GM12878 (cell line): ENCODE data around the gene FHL1. TPM values are rescaled to one million over a fixed set of nuclear protein-coding genes. Genes with fewer than 3 reads are reported as not detected.

Experiments
- ATAC-seq: fragments of 200-7000 bp; cut with Tn5 transposase; 3 replicates; pipeline ENCODE4 v1.9.1; 2020; ENCODE audit warnings: mild to moderate bottlenecking, moderate library complexity
- BruUV-seq: library from RNA; stranded (reverse); fragments of 400-500 nt; replicated peaks from 2 replicates; lab custom pipeline; 2021; lab: Mats Ljungman, UMichigan
- CTCF ChIA-PET: fragments of 300-600 bp; sonication (Branson Sonifier 250); formaldehyde crosslinking; extraction: SDS; loops from one replicate; lab custom pipeline; 2021; ENCODE audit warnings: inconsistent platforms; lab: Yijun Ruan, JAX
- POLR2A ChIA-PET: fragments of 350-600 bp; formaldehyde crosslinking; extraction: SDS; loops from one replicate; lab custom pipeline; 2021; ENCODE audit warnings: inconsistent platforms; lab: Charles Lee
- RAD21 ChIA-PET: fragments of 300-600 bp; sonication (Branson Sonifier 250); formaldehyde crosslinking; loops from one replicate; lab custom pipeline; 2023; ENCODE audit warnings: antibody characterized with exemption; ENCODE audit not compliant: unreplicated experiment; lab: Charles Lee
- SMC1A ChIA-PET: fragments of 300-600 bp; sonication (Branson Sonifier 250); formaldehyde crosslinking; loops from one replicate; lab custom pipeline; 2023; ENCODE audit not compliant: unreplicated experiment, uncharacterized antibody; lab: Charles Lee
- DNase-seq: peaks from one replicate; pipeline ENCODE4 v3.0.0-alpha.2; 2011; ENCODE audit warnings: low read depth, low spot score
- FAIRE-seq: peaks from 3 replicates; lab custom pipeline; 2011; peaks lifted over from hg19 to GRCh38; lab: Jason Lieb, UNC
- H2AFZ ChIP-seq: 2 replicates; pipeline ENCODE4 v1.6.0; 2011; ENCODE audit warnings: low read depth, low read length, control low read depth; ENCODE audit not compliant: control insufficient read depth
- H3K27ac ChIP-seq: 2 replicates; pipeline ENCODE4 v1.5.1; 2011; ENCODE audit warnings: control low read depth; ENCODE audit not compliant: control insufficient read depth, insufficient read depth
- H3K27me3 ChIP-seq, 2 experiments: replicated peaks in 1 of 2; 2 replicates each; pipeline versions ENCODE4 v1.6.0 to v1.6.1; 2011; ENCODE audit warnings: low read length in 1 of 2; ENCODE audit not compliant: control insufficient read depth in 2 of 2, insufficient read depth in 2 of 2
- H3K36me3 ChIP-seq, 2 experiments: 2 replicates each; pipeline ENCODE4 v1.5.1; 2011; ENCODE audit warnings: low read length in 1 of 2; ENCODE audit not compliant: control insufficient read depth in 2 of 2, insufficient read depth in 2 of 2
- H3K4me1 ChIP-seq: 2 replicates; pipeline ENCODE4 v1.6.1; 2011; ENCODE audit warnings: mild to moderate bottlenecking, low read length, moderate library complexity, mixed read lengths; ENCODE audit not compliant: control insufficient read depth, insufficient read depth
- H3K4me2 ChIP-seq: 2 replicates; pipeline ENCODE4 v1.6.0; 2011; ENCODE audit warnings: control low read depth; ENCODE audit not compliant: control insufficient read depth, insufficient read depth
- H3K4me3 ChIP-seq: fragments of 200-600 bp; sonication (generic); 2 replicates; pipeline ENCODE4 v1.5.1; 2016
- H3K79me2 ChIP-seq: 2 replicates; pipeline ENCODE4 v1.6.0; 2011; ENCODE audit warnings: low read length; ENCODE audit not compliant: control insufficient read depth, insufficient read depth
- H3K9ac ChIP-seq: 2 replicates; pipeline ENCODE4 v1.8.0; 2011; ENCODE audit warnings: low read length, control low read depth, mixed read lengths; ENCODE audit not compliant: control insufficient read depth, insufficient read depth
- H3K9me3 ChIP-seq: replicated peaks from 3 replicates; pipeline ENCODE4 v1.5.1; 2011; ENCODE audit warnings: mild to moderate bottlenecking, low read length; ENCODE audit not compliant: control insufficient read depth, insufficient read depth
- H4K20me1 ChIP-seq: 2 replicates; pipeline ENCODE4 v1.6.0; 2011; ENCODE audit not compliant: control insufficient read depth, insufficient read depth
- CEBPB ChIP-seq, 2 experiments: fragments of 150-350 bp in 1 of 2; IDR thresholded peaks; 2 replicates each; pipeline ENCODE4 v1.6.1; 2012 to 2014; ENCODE audit warnings: low read depth in 2 of 2, low read length in 2 of 2, borderline replicate concordance in 1 of 2, inconsistent platforms in 1 of 2
- HDGF ChIP-seq: fragments of 450-650 bp; IDR thresholded peaks from 2 replicates; pipeline ENCODE4 v1.6.1; 2016; ENCODE audit warnings: antibody characterized with exemption
- NFXL1 ChIP-seq: fragments of 450-650 bp; IDR thresholded peaks from 2 replicates; pipeline ENCODE4 v1.6.1; 2017; ENCODE audit warnings: antibody characterized with exemption, mild to moderate bottlenecking, borderline replicate concordance
- NR2F1 ChIP-seq: fragments of 450-650 bp; conservative IDR thresholded peaks from 2 replicates; pipeline ENCODE4 v1.6.1; 2017; ENCODE audit warnings: mild to moderate bottlenecking
- RBBP5 ChIP-seq: fragments of 200-600 bp; sonication (generic); conservative IDR thresholded peaks from 2 replicates; pipeline ENCODE4 v1.6.1; 2016
- RUNX3 ChIP-seq: IDR thresholded peaks from 2 replicates; pipeline ENCODE4 v1.6.1; 2012; ENCODE audit warnings: low read length, inconsistent platforms
- SMARCA5 ChIP-seq: fragments of 450-650 bp; IDR thresholded peaks from 2 replicates; pipeline ENCODE4 v1.6.1; 2017; ENCODE audit warnings: mild to moderate bottlenecking
- STAT1 ChIP-seq: fragments of 450-650 bp; conservative IDR thresholded peaks from 2 replicates; pipeline ENCODE4 v1.6.1; 2014; ENCODE audit warnings: antibody characterized with exemption, mild to moderate bottlenecking
- TARDBP ChIP-seq: IDR thresholded peaks from 2 replicates; pipeline ENCODE4 v1.6.1; 2016; ENCODE audit warnings: borderline replicate concordance
- TBL1XR1 ChIP-seq: IDR thresholded peaks from 2 replicates; pipeline ENCODE4 v1.6.1; 2012; ENCODE audit warnings: low read depth, low read length, improper control_type of control experiment
- USF2 ChIP-seq: IDR thresholded peaks from 2 replicates; pipeline ENCODE4 v1.6.1; 2011; ENCODE audit warnings: low read depth, low read length, improper control_type of control experiment, borderline replicate concordance
- WRNIP1 ChIP-seq: IDR thresholded peaks from 2 replicates; pipeline ENCODE4 v1.6.1; 2011; ENCODE audit warnings: low read depth, low read length, improper control_type of control experiment, borderline replicate concordance
- WGBS: methylation state at CpG from one replicate; pipeline ENCODE4 v1.1.6; 2016; ENCODE audit warnings: low lambda C conversion rate; ENCODE audit not compliant: insufficient replicate concordance, insufficient coverage; ENCODE audit errors: missing lambda C conversion rate; 5-methylcytosine and 5-hydroxymethylcytosine counted together
- in situ Hi-C: fragments of 300-500 bp; cut with MboI; formaldehyde crosslinking; loops from 9 replicates; pipeline ENCODE4 v1.14.3; 2018; ENCODE audit warnings: mixed read lengths
- intact Hi-C: fragments of 100-400 bp; cut with micrococcal nuclease; formaldehyde crosslinking; loops from one replicate; pipeline ENCODE4 v1.14.2; 2022; ENCODE audit not compliant: unreplicated experiment
- polyA plus RNA-seq, 11 experiments: library from polyadenylated mRNA; depleted of rRNA in 4 of 11; unstranded in 6 of 11; stranded (reverse) in 5 of 11; fragments of >200 nt; fragmentation: Nextera tagmentation in 4 of 11; fragmentation: Illumina TruSeq in 1 of 11; extraction: Ambion mirVana in 4 of 11; extraction: Trizol in 1 of 11; gene quantifications; 1 replicate in 1 of 11; 2 replicates in 10 of 11; pipeline versions ENCODE4 v1.2.1 to v1.2.3, GENCODE V29; 2011 to 2016; ENCODE audit warnings: inconsistent platforms in 2 of 11, missing spikeins in 2 of 11, low read depth in 1 of 11
- total RNA-seq, 4 experiments: library from RNA; depleted of rRNA in 3 of 4; stranded (reverse); fragments of >200 nt in 3 of 4; fragmentation: Illumina TruSeq in 1 of 4; extraction: Trizol in 1 of 4; gene quantifications; 2 replicates each; pipeline versions ENCODE4 v1.2.1 to v1.2.3, GENCODE V29; 2013 to 2021
- TF ChIP-seq, protein P1 (sequence below): IDR thresholded peaks from 2 replicates; pipeline ENCODE4 v1.6.1; 2012; ENCODE audit warnings: improper control_type of control experiment, low read depth, low read length; ENCODE audit not compliant: insufficient replicate concordance

Gene FHL1
- total and polyA plus RNA-seq, 10 of the 15 experiments (the other 5 are each of a cell fraction or from before 2014, with no cell fraction given): 0.13 to 0.59 (median 0.34) TPM; not detected in 1

DNA sequence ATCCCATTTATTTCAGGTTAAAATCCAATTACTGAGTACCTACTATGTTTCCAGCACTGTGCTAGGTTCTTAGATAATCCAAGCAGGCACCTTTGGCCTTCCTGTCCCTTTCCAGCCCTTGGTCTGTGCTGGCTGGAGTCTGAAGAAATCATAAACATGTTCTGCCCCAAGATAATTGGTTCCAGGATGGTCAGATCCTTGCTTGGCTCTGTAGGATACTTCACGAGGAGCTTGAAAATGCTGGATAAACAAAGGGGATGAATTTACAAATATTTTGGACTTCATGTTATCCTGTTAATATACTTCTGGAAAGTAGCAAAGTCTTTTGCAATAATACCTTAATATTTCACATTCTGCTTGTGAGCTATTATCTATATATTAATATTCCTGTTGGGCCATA lies 35.0 kb upstream of the FHL1 start:
- CTCF ChIA-PET: no interaction called here
- FAIRE-seq: no peak
- no TSS peak for BruUV-seq

More for the DNA sequence above, 35.0 kb upstream of the FHL1 start:
- Histone ChIP-seq H3K4me3 (no peak overlapping the region), H4K20me1 (no peaks in the 10 kb centered on the region), H3K27ac (no peak overlapping the region), H2AFZ (no peak overlapping the region), H3K9ac (no peak overlapping the region), H3K36me3 (no peaks in the 10 kb centered on the region), H3K4me1 (no peaks in the 10 kb centered on the region), H3K79me2 (no peaks in the 10 kb centered on the region), H3K27me3 (no peaks in the 10 kb centered on the region), H3K9me3 (no peaks in the 10 kb centered on the region), H3K4me2 (no peak overlapping the region)
- SMC1A ChIA-PET: no interaction called here
- RAD21 ChIA-PET: interaction anchor here (0.6 kb wide), 1 partner anchor 11 kb away, joined by 3 read pairs; no protein-coding TSS in a partner anchor
- POLR2A ChIA-PET: no interaction called here
- ATAC-seq (no peak), DNase-seq (no peak)
- no peak for TF ChIP-seq NR2F1
- no peak for TF ChIP-seq WRNIP1
- no peak for TF ChIP-seq USF2
- no peak for TF ChIP-seq TBL1XR1
- TF ChIP-seq CEBPB (IDR thresholded peaks at IDR 0.05; ENCODE audit: borderline replicate concordance in 1 of 2, low read depth in 2 of 2, low read length in 2 of 2): no peak
- TF ChIP-seq STAT1: no peak
- no peak for TF ChIP-seq HDGF
- TF ChIP-seq, protein P1, sequence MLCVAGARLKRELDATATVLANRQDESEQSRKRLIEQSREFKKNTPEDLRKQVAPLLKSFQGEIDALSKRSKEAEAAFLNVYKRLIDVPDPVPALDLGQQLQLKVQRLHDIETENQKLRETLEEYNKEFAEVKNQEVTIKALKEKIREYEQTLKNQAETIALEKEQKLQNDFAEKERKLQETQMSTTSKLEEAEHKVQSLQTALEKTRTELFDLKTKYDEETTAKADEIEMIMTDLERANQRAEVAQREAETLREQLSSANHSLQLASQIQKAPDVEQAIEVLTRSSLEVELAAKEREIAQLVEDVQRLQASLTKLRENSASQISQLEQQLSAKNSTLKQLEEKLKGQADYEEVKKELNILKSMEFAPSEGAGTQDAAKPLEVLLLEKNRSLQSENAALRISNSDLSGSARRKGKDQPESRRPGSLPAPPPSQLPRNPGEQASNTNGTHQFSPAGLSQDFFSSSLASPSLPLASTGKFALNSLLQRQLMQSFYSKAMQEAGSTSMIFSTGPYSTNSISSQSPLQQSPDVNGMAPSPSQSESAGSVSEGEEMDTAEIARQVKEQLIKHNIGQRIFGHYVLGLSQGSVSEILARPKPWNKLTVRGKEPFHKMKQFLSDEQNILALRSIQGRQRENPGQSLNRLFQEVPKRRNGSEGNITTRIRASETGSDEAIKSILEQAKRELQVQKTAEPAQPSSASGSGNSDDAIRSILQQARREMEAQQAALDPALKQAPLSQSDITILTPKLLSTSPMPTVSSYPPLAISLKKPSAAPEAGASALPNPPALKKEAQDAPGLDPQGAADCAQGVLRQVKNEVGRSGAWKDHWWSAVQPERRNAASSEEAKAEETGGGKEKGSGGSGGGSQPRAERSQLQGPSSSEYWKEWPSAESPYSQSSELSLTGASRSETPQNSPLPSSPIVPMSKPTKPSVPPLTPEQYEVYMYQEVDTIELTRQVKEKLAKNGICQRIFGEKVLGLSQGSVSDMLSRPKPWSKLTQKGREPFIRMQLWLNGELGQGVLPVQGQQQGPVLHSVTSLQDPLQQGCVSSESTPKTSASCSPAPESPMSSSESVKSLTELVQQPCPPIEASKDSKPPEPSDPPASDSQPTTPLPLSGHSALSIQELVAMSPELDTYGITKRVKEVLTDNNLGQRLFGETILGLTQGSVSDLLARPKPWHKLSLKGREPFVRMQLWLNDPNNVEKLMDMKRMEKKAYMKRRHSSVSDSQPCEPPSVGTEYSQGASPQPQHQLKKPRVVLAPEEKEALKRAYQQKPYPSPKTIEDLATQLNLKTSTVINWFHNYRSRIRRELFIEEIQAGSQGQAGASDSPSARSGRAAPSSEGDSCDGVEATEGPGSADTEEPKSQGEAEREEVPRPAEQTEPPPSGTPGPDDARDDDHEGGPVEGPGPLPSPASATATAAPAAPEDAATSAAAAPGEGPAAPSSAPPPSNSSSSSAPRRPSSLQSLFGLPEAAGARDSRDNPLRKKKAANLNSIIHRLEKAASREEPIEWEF: no peak
- TF ChIP-seq SMARCA5: no peak
- no peak for TF ChIP-seq RUNX3
- TF ChIP-seq NFXL1: no peak
- TF ChIP-seq RBBP5: no peak
- TF ChIP-seq TARDBP: no peak
- intact Hi-C loops (no loop called here), in situ Hi-C loops (no loop called here)
- 0% methylated on average over 1 of the region's 1 CpG for WGBS
